Measurements from ENCODE around the gene SYK. TPM values are rescaled to one million over a fixed set of nuclear protein-coding genes. Genes with fewer than 3 reads are reported as not detected.

SYK gene
- total and polyA plus RNA-seq, 2 of the 4 experiments (the other 2 are of a cell fraction): not detected

- Histone ChIP-seq H3K4me1 (ENCODE audit: control insufficient read depth, insufficient read depth, low read length) (no peaks in the 10 kb centered on the region), H3K9me1 (ENCODE audit: insufficient read depth, low read length) (no peaks in the 10 kb centered on the region), H3K27me3 (ENCODE audit: control insufficient read depth, insufficient read depth, low read length) (peaks cover 4% of the 10 kb centered on the region; the same call in 1 of the 2 replicates), H3K14ac (replicated peaks; ENCODE audit: low read depth, low read length) (no peak overlapping the region), H4K91ac (ENCODE audit: insufficient read depth, low read depth, low read length) (no peak overlapping the region), H2AFZ (replicated peaks; ENCODE audit: low read length, poor library complexity) (no peak overlapping the region), H4K20me1 (ENCODE audit: insufficient read depth, low read length) (no peaks in the 10 kb centered on the region), H3K9me3 (ENCODE audit: control insufficient read depth, insufficient read depth, low read length) (no peaks in the 10 kb centered on the region), H3K4me3 (ENCODE audit: insufficient read depth, low read depth, low read length) (no peak overlapping the region), H3K27ac (ENCODE audit: insufficient read depth, low read length) (no peak overlapping the region), H3K9ac (ENCODE audit: low read depth, low read length) (no peak overlapping the region), H3K79me1 (ENCODE audit: low read depth in 1 of 2, low read length in 2 of 2) (no peaks in the 10 kb centered on the region), H2AK9ac (replicated peaks; ENCODE audit: low read depth, low read length, poor library complexity) (peak overlapping the region; percentile 5), H2AK5ac (ENCODE audit: low read depth, low read length) (no peak overlapping the region), H2BK5ac (ENCODE audit: low read depth, low read length, poor library complexity, severe bottlenecking) (no peak overlapping the region), H4K8ac (ENCODE audit: low read depth in 2 of 2, low read length in 2 of 2) (no peak overlapping the region), H2BK20ac (ENCODE audit: low read depth, low read length) (no peak overlapping the region), H3K4me2 (ENCODE audit: low read depth, low read length) (no peak overlapping the region), H3K56ac (ENCODE audit: extremely low read depth, insufficient read depth, low read length) (no peak overlapping the region), H3K23ac (ENCODE audit: low read depth, low read length) (no peak overlapping the region), H4K5ac (ENCODE audit: low read depth, low read length) (no peak overlapping the region), H2BK120ac (ENCODE audit: low read depth, low read length) (no peak overlapping the region), H2BK15ac (ENCODE audit: low read depth, low read length) (no peak overlapping the region), H3K18ac (ENCODE audit: low read depth, low read length) (no peak overlapping the region), H3K4ac (ENCODE audit: low read depth, low read length) (no peak overlapping the region), H3K36me3 (ENCODE audit: control insufficient read depth, insufficient read depth, low read length) (no peaks in the 10 kb centered on the region)
- dilution Hi-C loops (cut with HindIII; ENCODE audit: low sequenced_read_pairs, unreplicated experiment) (no loop called here), intact Hi-C loops (cut with micrococcal nuclease) (no loop called here), in situ Hi-C loops (cut with MboI; ENCODE audit: low sequenced_read_pairs) (no loop called here)
- WGBS, 2 experiments (ENCODE audit: extremely low coverage in 2 of 2, insufficient read length in 1 of 2): 67% methylated on average over 3 of the region's 5 CpGs; no CpG with 5 or more reads in 1 of the 2 experiments
- DNase-seq (no peak), ATAC-seq (ENCODE audit: low read depth) (no peak)
- TF ChIP-seq CEBPB (IDR thresholded peaks at IDR 0.05; ENCODE audit: low read depth, low read length) (no peak), FOS (IDR thresholded peaks at IDR 0.05; ENCODE audit: low read depth, low read length) (no peak), MXI1 (IDR thresholded peaks at IDR 0.05; ENCODE audit: borderline replicate concordance, low read depth, low read length) (no peak), BHLHE40 (IDR thresholded peaks at IDR 0.05; ENCODE audit: low read depth, low read length) (no peak), ELK1 (IDR thresholded peaks at IDR 0.05; ENCODE audit: borderline replicate concordance, low read depth, low read length) (no peak), RAD21 (IDR thresholded peaks at IDR 0.05; ENCODE audit: low read length) (no peak), MAFK (IDR thresholded peaks at IDR 0.05; ENCODE audit: low read depth, low read length) (no peak)
- ChIA-PET CTCF (no interaction called here), POLR2A (ENCODE audit: unreplicated experiment) (no interaction called here)
- no TSS peak for BruUV-seq (replicated peaks)
Observed at GRCh38 chr9:90830051-90830450, 28.4 kb downstream of the SYK start.
